HG02973 (cell line): ENCODE data around the gene SORCS2.

Experiments
- ATAC-seq: cut with Tn5 transposase; IDR thresholded peaks from one replicate; pipeline ENCODE4 v1.9.1; 2021; ENCODE audit warnings: moderate library complexity; ENCODE audit not compliant: unreplicated experiment

Gene SORCS2

GRCh38 chr4:7777871-7778509 lies 585.7 kb downstream of the SORCS2 start:
- no peak for ATAC-seq

GRCh38 chr4:7778510-7779431 lies 586.4 kb downstream of the SORCS2 start:
- ATAC-seq, result no peak

GRCh38 chr4:7779432-7779768 lies 587.1 kb downstream of the SORCS2 start:
- ATAC-seq, result no peak

GRCh38 chr4:7780751-7781348 lies 588.5 kb downstream of the SORCS2 start:
- no peak for ATAC-seq

GRCh38 chr4:7781366-7781765 lies 589.0 kb downstream of the SORCS2 start:
- ATAC-seq, result no peak

- no peak for ATAC-seq
Observed at GRCh38 chr4:7781993-7782392, 589.7 kb downstream of the SORCS2 start.

GRCh38 chr4:7782783-7783182 lies 590.4 kb downstream of the SORCS2 start:
- ATAC-seq, result no peak

GRCh38 chr4:7783541-7783940 lies 591.2 kb downstream of the SORCS2 start:
- ATAC-seq, result no peak

GRCh38 chr4:7784131-7784870 lies 592.0 kb downstream of the SORCS2 start:
- no peak for ATAC-seq

GRCh38 chr4:7785017-7785416 lies 592.7 kb downstream of the SORCS2 start:
- no peak for ATAC-seq

GRCh38 chr4:7786040-7786439 lies 593.7 kb downstream of the SORCS2 start:
- no peak for ATAC-seq

- no peak for ATAC-seq
Observed at GRCh38 chr4:7786517-7786916, 594.2 kb downstream of the SORCS2 start.

GRCh38 chr4:7787067-7787466 lies 594.7 kb downstream of the SORCS2 start:
- ATAC-seq, result no peak

GRCh38 chr4:7787681-7788141 lies 595.4 kb downstream of the SORCS2 start:
- ATAC-seq, result no peak

- ATAC-seq, result no peak
Observed at GRCh38 chr4:7788193-7788592, 595.9 kb downstream of the SORCS2 start.

GRCh38 chr4:7788694-7789425 lies 596.5 kb downstream of the SORCS2 start:
- ATAC-seq, result no peak

- ATAC-seq, result no peak
Observed at GRCh38 chr4:7790023-7790422, 597.7 kb downstream of the SORCS2 start.

- no peak for ATAC-seq
Observed at GRCh38 chr4:7790999-7791398, 598.7 kb downstream of the SORCS2 start.
